ENCODE results near the gene ACP6.
A peak's percentile ranks its signal among the peaks of the same experiment; 100 is the strongest.
"Not testable (repeated sequence)": the region's sequence is repeated elsewhere in the genome, so short reads cannot be mapped to it uniquely, and the experiment has no call there.

The ACP6 gene

GRCh38 chr1:147670319-147671001, at the start of gene ACP6:
Gene ACP6, minus strand, starts transcription at chr1:147670524. Its CDS starts 476 bp downstream, at chr1:147670048.
- DNase-seq (ENCODE audit: low read depth), result peak; percentile 82

GRCh38 chr1:147719711-147720225, 49.4 kb upstream of the ACP6 start:
- no peak for DNase-seq (ENCODE audit: low read depth)

- DNase-seq (ENCODE audit: low read depth), result no peak
Observed at GRCh38 chr1:147719029-147719698, 48.8 kb upstream of the ACP6 start.

- DNase-seq (ENCODE audit: low read depth), result no peak
Observed at GRCh38 chr1:147717706-147718097, 47.4 kb upstream of the ACP6 start.

GRCh38 chr1:147717051-147717705, 46.9 kb upstream of the ACP6 start:
- no peak for DNase-seq (ENCODE audit: low read depth)

GRCh38 chr1:147712605-147713004, 42.3 kb upstream of the ACP6 start:
- DNase-seq (ENCODE audit: low read depth), result no peak

DNA sequence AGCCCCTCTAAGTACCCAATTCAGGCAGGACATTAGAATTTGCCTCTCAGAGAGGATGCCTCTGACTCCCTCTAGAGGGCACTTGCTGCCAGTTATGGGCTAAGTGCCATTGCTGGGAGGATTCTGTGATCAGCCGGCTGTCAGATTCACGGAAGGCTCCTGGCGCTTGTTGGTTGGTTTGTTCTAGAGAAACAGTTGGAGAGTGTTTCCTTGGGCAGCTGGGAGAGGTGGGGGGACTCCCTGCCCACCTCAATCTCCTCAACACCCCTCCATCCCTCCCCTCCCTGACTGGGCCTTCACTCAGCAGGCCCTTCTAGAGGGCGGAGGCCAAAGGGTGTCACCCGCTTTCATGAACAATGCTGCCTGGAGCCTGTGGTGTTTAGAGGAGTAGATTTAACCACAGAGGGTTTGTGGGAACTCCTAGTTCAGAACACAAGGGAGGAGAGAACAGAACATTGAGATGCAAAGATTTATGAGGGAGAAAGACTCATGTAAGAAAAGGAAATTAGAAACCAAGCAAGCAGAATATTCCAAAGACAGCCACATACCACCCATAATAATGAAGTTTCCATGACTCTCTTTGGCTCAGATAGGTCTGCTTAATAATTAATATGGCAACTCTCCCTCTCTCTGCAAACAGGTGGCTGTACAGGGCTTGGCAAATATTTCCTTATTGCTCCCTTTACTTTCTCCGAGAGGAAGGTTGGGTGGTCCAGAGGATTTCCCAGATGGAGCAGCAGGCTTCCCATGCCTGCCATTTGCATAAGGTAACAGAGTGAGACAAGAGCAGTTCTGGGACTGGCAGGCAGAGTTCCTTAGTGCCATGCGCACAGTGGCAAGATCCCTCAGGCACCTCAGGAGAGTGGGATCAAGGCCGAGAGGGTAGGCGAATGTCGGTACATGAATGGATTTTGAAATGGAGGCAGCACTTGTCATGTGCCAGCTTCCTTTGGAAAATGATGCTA, 30.0 kb upstream of the ACP6 start:
- DNase-seq (ENCODE audit: low read depth), result peak; percentile 50

- DNase-seq (ENCODE audit: low read depth), result no peak
Observed at GRCh38 chr1:147699686-147700041, 29.3 kb upstream of the ACP6 start.

GRCh38 chr1:147683163-147683763, 12.9 kb upstream of the ACP6 start:
- DNase-seq (ENCODE audit: low read depth), result no peak

GRCh38 chr1:147680608-147681235, 10.4 kb upstream of the ACP6 start:
- DNase-seq (ENCODE audit: low read depth), result not testable (repeated sequence)

DNA sequence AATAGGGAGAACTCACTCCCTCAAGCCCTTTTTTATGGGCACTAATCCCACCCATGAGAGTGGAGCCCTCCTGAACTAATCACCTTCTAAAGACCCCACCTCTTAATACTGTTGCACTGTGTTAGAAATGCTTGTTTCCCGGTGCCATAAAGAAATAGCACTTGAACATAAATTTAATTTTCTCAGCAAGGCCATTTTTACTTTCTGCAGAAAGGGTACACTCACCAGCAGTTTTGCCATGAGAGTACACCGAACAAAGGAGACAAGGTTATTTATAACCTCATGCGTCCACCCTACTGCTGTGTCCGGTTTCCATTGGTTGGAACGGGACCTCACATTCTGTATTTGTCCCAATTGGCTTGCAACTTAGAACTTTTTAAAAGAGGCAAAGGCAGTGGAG, 7.4 kb upstream of the ACP6 start:
- DNase-seq (ENCODE audit: low read depth), result not testable (repeated sequence)

GRCh38 chr1:147676311-147677085, 6.2 kb upstream of the ACP6 start:
- DNase-seq (ENCODE audit: low read depth), result no peak

- no peak for DNase-seq (ENCODE audit: low read depth)
Observed at GRCh38 chr1:147673816-147674215, 3.5 kb upstream of the ACP6 start.

- no peak for DNase-seq (ENCODE audit: low read depth)
Observed at GRCh38 chr1:147673406-147673805, 3.1 kb upstream of the ACP6 start.

DNA sequence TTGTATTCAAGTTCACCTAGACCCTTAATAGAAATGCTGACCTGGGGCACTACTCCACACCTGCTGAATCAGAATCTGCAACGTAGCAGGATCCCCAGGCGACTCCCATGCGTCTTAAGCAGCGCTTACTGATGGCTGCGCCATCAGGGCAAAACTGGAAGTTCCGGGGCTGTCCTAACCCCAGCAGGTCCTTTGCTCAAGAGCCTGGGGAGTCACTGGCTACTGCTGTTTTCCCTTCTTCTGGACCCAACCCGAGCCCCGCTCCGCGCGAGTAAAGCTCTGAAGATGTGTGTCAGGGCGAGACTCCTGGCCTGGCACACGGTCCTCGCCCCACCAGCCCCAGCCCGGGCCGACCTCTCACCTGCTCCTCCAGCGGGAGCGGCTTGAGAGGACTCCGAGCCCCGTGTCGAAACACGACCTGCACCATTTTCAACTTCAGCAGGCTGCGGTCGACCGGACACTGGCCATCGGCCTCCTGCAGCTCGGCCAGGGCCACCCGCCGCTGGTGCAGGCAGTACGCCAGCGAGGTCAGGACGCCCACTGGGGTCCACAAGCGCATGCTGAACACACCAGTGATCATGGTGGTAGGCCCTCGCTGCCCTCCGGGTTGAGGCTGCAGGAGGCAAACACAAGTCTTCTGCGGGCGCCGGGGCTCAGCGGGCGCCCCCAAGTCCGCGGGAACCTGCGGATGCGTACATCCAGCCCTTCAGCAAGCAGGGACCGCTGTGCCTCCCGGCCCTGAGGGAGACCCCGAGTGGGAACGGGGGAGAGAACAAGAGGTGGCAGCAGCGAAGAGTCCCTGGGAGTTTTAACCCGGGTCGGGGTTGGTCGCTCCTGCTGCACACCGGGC, 630 bp downstream of the ACP6 start:
- peak; percentile 11 for DNase-seq (ENCODE audit: low read depth)

- no peak for DNase-seq (ENCODE audit: low read depth)
Observed at GRCh38 chr1:147665521-147665920, 4.8 kb downstream of the ACP6 start.

GRCh38 chr1:147664206-147664605, 6.1 kb downstream of the ACP6 start:
- DNase-seq (ENCODE audit: low read depth), result no peak

- no peak for DNase-seq (ENCODE audit: low read depth)
Observed at GRCh38 chr1:147654511-147654910, 15.8 kb downstream of the ACP6 start.

DNA sequence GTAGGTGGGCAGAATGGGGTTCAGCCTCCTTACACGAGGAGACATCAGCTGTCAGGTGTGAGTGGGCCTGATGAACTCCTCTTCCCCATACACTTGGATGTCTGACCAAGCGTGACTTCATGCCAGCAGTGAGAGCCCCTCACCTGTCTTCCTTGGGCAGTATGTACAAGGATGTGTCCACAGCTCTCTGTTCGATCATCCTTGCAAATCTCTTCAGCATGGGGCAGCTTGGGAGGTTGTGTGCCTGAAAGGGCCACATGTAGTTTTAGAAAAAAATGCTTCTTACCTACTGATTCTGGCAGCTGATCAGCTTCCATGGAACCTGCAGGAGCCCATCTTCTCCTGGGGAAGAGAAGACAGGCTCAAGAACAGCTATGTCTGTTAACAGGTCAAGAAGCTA, 18.0 kb downstream of the ACP6 start:
- DNase-seq (ENCODE audit: low read depth), result no peak
